Middle frontal gyrus (tissue), 1 donor: ENCODE measurements around the gene PIAS1.
"Not testable (repeated sequence)": the region's sequence is repeated elsewhere in the genome, so short reads cannot be mapped to it uniquely, and the experiment has no call there.

ENCODE experiments used
- DNase-seq: peaks from one replicate; pipeline ENCODE4 v3.0.0-alpha.2; 2015; ENCODE audit warnings: low spot score; ENCODE audit errors: extremely low spot score

Gene PIAS1

GRCh38 chr15:68183616-68184315 is 129.7 kb downstream of the PIAS1 start:
- no peak for DNase-seq

DNA sequence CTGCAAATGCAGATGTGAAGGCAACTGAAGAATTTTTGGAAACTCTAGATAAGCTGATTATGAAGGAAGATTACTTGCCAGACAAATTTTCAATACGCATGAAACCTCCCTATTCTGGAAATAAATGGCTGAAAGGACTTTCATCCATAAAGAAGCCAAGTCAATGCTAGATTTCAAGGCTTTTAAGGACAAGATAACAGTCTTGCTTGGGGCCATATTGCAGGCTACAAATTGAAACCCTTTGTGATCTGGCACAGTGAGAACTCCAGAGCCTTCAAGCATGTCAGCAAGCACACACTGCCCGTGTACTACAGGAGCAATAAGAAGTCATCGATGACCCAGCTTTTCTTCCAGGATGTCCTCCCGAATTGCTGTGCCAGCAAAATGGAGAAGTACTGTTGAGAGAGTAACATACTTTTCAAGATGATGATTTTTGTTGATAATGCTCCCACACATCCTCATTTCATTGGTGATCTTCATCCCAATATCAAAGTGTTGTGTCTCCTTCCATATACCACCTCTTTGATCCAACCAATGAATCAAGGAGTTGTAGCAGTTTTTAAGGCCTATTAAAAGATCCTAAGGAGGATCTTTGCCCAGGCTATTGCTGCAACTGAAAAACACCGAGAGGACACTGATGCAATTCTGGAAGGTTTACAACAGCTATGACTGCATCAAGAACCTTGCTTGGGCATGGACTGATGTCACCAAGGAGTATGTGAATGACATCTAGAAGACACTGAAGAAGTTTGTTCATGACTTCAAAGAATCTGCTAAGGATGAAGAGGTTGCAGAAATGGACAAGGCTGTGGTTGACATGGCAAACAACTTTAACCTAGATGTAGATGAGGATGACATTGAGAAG is 130.7 kb downstream of the PIAS1 start:
- DNase-seq: no peak

DNA sequence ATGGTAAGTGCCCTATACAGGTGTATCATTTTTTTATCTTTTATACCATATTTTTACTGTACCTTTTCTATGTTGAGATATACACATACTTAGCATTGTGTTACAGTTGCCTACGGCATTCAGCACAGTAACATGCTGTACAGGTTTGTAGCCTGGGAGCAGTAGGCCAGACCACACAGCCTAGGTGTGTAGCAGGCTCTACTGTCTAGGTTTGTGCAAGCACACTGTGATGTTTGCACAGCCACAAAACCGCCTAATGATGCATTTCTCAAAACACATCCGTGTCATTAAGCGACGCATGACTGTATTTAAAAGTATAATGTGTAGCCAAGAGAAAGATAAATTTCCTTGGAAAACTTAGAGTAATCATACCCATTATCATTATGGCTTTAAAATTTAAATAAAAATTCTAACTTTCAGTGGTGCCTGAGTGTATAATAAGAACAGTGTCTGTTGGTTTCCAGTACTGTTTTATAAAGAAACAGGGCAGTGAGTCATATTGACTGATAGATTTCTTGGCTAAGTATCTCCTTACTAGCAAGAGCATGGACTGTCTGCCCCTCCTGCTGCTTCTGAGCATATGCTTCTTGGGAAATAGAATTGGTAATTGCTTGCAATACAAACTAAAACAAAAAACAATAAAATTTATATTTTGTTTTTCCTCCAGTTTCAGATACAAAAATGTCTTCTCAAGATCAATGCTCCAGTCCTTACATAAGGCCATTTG is 132.7 kb downstream of the PIAS1 start:
- no peak for DNase-seq

DNA sequence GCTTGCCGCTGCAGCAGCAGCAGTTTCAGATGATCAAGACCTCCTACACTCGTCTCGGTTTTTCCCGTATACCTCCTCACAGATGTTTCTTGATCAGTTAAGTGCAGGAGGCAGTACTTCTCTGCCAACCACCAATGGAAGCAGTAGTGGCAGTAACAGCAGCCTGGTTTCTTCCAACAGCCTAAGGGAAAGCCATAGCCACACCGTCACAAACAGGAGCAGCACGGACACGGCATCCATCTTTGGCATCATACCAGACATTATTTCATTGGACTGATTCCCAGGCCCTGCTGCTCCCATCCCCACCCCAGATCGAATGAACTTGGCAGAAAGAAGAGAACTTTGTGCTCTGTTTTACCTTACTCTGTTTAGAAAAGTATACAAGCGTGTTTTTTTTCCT is 133.4 kb downstream of the PIAS1 start:
- DNase-seq: no peak

DNA sequence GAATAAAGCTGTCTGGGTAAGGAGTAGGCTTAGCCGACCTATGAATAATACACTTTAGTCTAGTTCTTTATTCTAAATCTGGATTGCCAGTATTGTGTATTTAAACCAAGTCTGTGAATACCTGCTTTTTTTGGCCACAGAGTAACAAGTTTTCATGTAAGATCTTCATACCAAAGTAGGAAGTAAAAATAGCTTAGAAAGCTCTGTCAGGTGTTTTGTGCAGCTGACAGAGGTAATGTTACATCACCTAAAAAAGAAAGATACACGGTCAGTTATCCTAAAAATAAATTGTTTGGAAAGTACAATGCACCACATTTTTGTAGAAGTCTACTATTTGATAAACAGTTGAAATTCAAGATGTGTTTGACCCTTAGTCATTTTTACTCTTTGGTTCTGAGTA is 134.5 kb downstream of the PIAS1 start:
- DNase-seq: no peak

DNA sequence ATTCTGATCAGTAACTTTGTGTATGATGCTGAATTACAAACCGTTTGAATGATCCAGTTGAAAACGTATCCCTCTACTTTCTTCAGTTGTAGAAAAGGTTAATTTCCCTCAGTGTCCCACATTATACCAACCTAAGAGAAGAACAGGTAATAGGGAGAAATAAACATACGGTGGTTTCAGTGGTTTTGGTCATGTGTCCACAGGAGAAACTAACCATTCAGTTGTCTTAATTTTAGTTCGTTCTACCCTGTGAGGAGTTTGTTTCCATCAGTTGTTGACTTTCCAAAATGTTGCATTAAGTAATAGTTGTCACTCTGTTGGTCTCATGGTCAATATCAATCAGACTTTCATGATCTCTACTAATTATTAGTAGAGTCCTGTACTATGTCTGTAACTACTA is 135.9 kb downstream of the PIAS1 start:
- DNase-seq: no peak

DNA sequence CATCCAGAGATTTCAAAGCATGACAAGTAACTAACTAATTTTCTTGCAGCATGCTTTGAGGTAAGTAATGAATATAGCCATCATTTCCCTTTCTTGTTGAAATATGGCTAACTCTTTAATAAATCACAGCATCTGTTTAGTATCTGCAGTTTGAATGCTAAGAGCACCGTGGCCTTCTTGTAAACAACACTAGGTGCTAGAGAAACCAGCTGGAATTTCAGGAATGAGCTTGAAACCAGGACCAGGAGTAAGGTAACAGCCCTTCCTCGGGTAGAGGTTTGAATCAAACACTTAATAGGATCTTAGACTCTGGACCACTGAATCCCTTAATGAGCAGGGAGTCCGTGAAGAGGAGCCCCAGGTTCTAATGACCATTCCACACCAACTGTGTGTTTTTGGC is 137.4 kb downstream of the PIAS1 start:
- no peak for DNase-seq

- no peak for DNase-seq
Measured at GRCh38 chr15:68192117-68192516, 138.0 kb downstream of the PIAS1 start.

- DNase-seq: no peak
Measured at GRCh38 chr15:68192804-68193486, 138.8 kb downstream of the PIAS1 start.

DNA sequence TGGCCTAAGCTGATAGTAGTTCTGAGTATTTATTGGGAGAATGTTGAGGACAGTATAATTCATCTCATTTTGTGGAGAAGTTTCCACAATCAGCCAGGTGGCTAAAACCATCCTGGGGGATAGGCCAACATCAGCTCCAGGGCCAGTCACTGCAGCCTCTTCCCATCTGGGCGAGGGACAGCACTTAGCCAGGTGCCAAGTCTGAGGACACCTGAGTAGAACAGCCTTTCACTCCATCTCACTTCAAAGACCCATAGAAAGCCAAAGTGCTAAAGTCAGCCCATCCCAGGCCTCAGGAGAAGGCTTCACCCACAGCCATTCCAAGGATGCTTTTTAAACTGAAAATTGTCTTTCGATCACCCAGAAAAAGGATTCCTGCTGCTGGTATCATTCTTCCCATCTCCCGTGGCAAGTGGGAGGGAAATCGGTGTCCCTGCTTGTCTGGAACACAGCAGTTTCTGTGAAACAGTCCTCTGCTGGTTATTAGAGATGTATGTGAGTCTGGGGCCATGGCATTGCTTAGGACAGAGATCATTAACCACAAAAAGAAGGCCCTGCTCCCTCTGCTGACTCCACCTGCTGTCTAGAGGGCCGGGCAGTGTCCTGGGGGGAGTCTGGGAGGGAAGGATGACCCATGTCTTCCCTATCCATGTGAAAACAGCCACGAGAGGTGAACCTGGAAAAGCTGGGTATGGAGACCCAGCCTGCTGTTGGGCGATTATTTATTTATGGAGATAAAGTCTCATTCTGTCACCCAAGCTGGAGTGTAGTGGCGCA is 141.4 kb downstream of the PIAS1 start:
- DNase-seq: no peak

DNA sequence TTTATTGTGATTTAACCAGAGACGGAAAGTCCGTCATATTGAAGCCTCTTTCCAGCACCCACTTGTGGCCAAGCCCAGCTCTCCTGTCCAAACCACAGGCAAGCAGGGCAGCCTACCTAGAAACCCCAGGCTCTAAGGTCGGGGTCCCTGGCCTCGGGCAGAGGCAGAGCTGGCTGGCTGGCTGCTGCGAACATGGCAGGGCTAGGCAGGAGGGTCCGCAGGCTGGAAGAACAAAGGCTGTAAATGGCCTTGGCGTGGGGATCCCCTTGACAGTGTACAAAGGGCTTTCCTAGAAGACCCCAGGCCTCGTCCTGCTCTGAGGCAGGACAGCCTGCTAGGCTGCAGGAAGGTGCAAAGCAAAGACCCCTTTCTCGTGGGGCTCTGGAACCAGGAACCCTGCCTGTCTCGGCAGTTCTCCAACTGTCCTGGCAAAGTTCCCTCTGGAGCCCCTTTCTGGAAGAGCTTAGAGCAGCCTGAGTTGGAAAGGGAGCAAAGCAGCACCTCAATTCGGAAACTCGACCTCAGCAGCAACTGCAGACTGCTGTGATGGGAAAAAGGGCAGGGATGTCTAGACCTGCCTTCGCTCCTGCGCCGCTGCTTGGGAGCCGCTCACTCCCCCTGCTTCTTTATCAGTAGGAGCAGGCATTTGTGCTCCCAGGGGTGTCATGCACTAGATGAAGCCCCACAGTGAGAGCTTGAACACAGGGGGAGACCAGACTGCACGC is 142.5 kb downstream of the PIAS1 start:
- DNase-seq: no peak

GRCh38 chr15:68197170-68197492 is 143.0 kb downstream of the PIAS1 start:
- DNase-seq: no peak

DNA sequence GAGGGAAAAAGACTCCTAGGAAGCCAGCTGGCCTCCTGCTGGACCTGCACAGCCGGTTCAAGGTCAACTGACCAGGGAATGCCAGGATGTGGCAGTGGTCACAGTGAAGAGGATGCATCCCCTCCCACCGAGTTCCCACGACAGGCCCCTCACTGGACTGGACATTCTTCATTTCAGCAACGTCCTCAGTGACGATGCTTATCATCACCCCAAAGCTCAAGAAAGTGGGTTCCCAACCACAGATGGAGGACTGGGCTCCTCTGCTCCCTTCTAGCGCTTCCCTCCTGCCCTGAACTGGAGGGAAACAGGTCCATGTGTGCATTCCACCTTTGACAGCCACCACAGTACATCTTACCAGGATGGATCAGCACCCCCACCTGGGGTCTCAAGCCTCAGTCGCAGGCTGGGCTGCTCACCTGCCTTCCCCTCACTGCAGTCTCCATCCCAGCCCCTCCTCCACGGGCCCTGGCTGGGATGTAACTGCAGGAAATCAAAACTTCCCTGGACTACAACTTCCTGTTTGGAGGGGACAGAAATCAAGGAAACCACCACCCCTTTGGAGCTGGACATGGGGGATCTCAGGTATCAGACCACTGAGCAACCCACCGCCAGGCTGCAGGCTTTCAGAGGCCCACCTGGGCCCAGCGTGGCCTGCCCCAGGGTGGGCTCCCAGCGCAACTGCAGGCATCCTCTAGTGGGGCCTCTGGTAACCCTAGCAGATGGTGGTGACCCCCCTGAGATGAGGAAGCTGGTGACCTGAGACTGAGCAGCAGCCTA is 143.7 kb downstream of the PIAS1 start:
- no peak for DNase-seq

GRCh38 chr15:68199340-68199739 is 145.2 kb downstream of the PIAS1 start:
- no peak for DNase-seq

DNA sequence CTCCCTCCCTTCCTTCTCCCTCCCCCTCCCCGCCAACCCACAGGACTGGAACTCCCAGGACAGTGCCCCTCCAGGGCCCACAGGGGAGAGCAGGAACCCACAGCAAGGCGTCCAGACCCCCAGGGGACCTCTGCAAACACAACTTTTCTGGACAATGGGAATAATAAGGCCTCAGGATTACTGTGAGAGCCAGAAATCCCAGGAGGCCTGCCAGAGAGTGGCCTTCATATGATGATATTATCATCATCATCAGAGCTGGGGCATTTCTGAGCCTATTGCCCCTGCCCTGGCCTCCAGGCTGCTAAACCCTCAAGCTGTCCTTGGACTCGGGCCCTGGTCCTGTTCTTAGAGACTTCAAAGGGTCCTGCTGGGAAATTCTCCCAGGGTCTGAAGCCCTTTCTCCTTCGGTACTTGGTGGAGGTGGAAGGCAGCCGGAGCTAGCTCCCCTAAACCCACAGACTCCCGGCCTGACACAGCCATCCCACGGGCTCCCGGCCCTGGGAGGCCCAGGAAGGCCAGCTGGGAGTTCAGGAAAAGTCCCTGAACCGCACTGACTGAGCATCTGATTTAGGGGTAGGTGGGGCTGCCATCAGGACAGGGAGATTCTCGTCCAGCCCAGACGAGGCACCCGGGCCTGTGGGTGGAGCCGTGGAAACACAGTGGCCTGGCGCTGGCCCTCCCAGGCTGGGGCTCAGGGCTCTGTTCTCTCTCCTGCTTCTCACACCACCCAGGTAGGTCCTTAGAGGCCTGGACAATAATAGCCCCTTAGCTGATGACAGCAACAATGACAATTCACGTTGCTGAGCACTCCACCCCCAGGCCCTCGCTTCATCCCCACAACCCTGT is 146.1 kb downstream of the PIAS1 start:
- DNase-seq: no peak

DNA sequence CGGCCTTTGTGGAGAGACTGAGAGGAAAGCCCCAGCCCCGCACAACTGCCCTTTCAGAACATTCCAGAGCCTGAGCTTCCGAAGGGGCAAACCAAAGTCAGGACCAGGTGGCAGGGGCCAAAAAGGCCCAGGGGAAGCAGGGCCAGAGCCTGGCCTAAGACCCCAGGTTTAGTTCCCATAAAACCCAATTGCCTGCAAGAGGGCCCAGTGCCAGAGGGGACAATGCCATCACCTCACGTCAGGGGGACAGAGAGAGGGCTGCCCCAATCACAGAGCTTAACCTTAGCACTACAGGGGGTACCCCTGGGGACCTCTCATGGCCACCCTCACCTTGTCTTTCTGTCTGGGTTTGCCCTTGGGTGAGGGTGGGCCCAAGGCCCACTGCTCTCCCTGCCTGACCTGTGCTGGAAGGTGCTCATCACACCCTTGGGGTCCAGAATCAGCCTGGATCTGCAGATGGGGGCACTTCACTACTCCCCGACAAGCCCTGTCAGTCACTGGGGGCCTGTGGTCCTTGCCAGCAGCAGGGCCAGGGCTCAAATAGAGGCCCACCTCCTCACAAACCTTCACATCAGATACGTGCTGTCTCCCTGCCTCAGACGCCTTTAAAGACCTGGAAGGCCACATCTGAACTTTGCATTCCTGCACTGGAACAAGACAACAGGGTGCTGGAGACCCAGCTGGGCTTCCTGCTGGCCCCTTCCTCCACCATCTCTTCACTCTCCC is 147.2 kb downstream of the PIAS1 start:
- DNase-seq: no peak

DNA sequence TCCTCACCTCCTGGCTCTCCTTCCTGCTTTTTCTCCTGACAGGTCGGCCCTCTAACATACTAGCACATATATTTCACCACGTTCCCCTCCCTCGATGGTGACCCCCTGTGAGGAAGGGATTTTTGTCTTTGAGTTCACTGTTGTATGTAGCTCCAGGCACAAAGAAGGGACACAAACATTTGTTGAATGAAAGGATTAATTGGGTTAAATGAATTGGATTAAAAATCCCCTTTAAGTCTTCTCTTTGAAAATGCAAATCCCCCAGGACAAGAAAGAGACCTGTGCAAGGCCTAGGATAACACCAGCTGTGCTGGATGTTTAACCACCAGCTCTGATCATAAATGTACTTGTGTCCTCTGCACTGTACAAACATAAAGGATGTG is 147.8 kb downstream of the PIAS1 start:
- no peak for DNase-seq

DNA sequence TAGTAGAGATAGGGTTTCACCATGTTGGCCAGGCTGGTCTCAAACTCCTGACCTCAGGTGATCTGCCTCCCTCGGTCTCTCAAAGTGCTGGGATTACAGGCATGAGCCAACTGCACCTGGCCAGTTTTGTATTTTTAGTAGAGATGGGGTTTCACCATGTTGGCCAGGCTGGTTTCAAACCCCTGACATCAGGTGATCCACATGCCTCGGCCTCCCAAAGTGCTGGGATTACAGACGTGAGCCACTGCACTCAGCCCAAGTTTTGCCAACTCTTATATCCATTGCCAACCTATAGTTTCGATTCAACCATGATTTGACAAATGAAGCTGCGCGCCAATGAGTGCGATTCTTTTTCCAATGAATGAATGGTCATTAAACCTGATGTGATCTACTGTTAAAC is 148.9 kb downstream of the PIAS1 start:
- not testable (repeated sequence) for DNase-seq
